Naive thymus-derived CD4-positive, alpha-beta T cell (primary cell): Measurements from ENCODE around the gene OIP5. TPM values are rescaled to one million over a fixed set of nuclear protein-coding genes. Genes with fewer than 3 reads are reported as not detected.
A peak's percentile ranks its signal among the peaks of the same experiment; 100 is the strongest.

Source experiments
- ATAC-seq: fragments of 150-1000 bp; cut with Tn5 transposase; 2 replicates; pipeline ENCODE4 v1.10.0; 2021; ENCODE audit warnings: mild to moderate bottlenecking, moderate library complexity
- CTCF ChIA-PET: fragments of 350-600 bp; sonication (Branson Sonifier 250); formaldehyde crosslinking; loops from one replicate; lab custom pipeline; 2021; ENCODE audit warnings: antibody characterized with exemption; lab: Charles Lee
- POLR2A ChIA-PET: fragments of 350-600 bp; sonication (Branson Sonifier 250); formaldehyde crosslinking; loops from one replicate; lab custom pipeline; 2021; ENCODE audit warnings: antibody characterized with exemption, inconsistent platforms; lab: Charles Lee
- DNase-seq, 9 donors: peaks; one replicate each; pipeline versions ENCODE4 v3.0.0 to v3.0.0-alpha.2; 2020 to 2022; ENCODE audit warnings: mixed read lengths in 1 of 9
- H3K27ac ChIP-seq: one replicate; pipeline ENCODE4 v1.7.0; 2013; ENCODE audit warnings: mild to moderate bottlenecking, low read depth, low read length, moderate library complexity
- H3K27me3 ChIP-seq, 2 donors: one replicate each; pipeline ENCODE4 v1.7.0; 2013; ENCODE audit warnings: low read length in 2 of 2, mild to moderate bottlenecking in 2 of 2, moderate library complexity in 2 of 2; ENCODE audit not compliant: control insufficient read depth in 2 of 2, insufficient read depth in 2 of 2
- H3K36me3 ChIP-seq, 3 experiments: 1 replicate in 2 of 3; 2 replicates in 1 of 3; pipeline ENCODE4 v1.7.0; 2013; ENCODE audit warnings: low read length in 3 of 3, mild to moderate bottlenecking in 3 of 3, moderate library complexity in 1 of 3; ENCODE audit not compliant: insufficient read depth in 3 of 3, control insufficient read depth in 2 of 3
- H3K4me1 ChIP-seq, 2 donors: one replicate each; pipeline ENCODE4 v1.7.0; 2013; ENCODE audit warnings: low read length in 2 of 2, mild to moderate bottlenecking in 2 of 2, moderate library complexity in 1 of 2; ENCODE audit not compliant: control insufficient read depth in 2 of 2, insufficient read depth in 2 of 2
- H3K4me3 ChIP-seq: 2 replicates; pipeline ENCODE4 v1.7.0; 2013; ENCODE audit warnings: mild to moderate bottlenecking, low read length
- H3K9me3 ChIP-seq, 3 experiments: 1 replicate in 2 of 3; 2 replicates in 1 of 3; pipeline ENCODE4 v1.7.0; 2013; ENCODE audit warnings: low read length in 3 of 3; ENCODE audit not compliant: control insufficient read depth in 2 of 3
- H3K27ac Mint-ChIP-seq, 9 donors: one replicate each; pipeline ENCODE4 v1.8.0; 2020 to 2022; ENCODE audit warnings: mixed read lengths in 9 of 9, mild to moderate bottlenecking in 8 of 9, moderate library complexity in 5 of 9, inconsistent platforms in 2 of 9
- H3K27me3 Mint-ChIP-seq, 5 donors: one replicate each; pipeline ENCODE4 v1.8.0; 2021 to 2022; ENCODE audit warnings: mixed read lengths in 5 of 5, mild to moderate bottlenecking in 1 of 5
- H3K36me3 Mint-ChIP-seq, 5 donors: one replicate each; pipeline ENCODE4 v1.8.0; 2020 to 2022; ENCODE audit warnings: mixed read lengths in 5 of 5, mild to moderate bottlenecking in 3 of 5, inconsistent platforms in 1 of 5
- H3K4me1 Mint-ChIP-seq, 7 donors: one replicate each; pipeline ENCODE4 v1.8.0; 2020 to 2022; ENCODE audit warnings: mixed read lengths in 7 of 7, mild to moderate bottlenecking in 3 of 7, inconsistent platforms in 1 of 7
- H3K4me3 Mint-ChIP-seq, 10 donors: one replicate each; pipeline ENCODE4 v1.8.0; 2020 to 2022; ENCODE audit warnings: mild to moderate bottlenecking in 10 of 10, mixed read lengths in 10 of 10, moderate library complexity in 6 of 10, inconsistent platforms in 2 of 10
- H3K9me3 Mint-ChIP-seq, 11 donors: one replicate each; pipeline ENCODE4 v1.8.0; 2020 to 2022; ENCODE audit warnings: mixed read lengths in 11 of 11, mild to moderate bottlenecking in 4 of 11, inconsistent platforms in 1 of 11, moderate library complexity in 1 of 11
- intact Hi-C, 2 donors: fragments of 100-400 bp; cut with micrococcal nuclease; formaldehyde crosslinking; loops; one replicate each; pipeline ENCODE4 v1.15.1; 2023
- polyA plus RNA-seq, 2 donors: library from polyadenylated mRNA; unstranded; fragments of 300-500 nt; fragmentation: Illumina TruSeq; gene quantifications; one replicate each; pipeline ENCODE4 v1.2.3, GENCODE V29; 2021
- total RNA-seq, 6 experiments: library from RNA in 5 of 6; stranded (reverse) in 5 of 6; gene quantifications; 1 replicate in 5 of 6; 2 replicates in 1 of 6; pipeline ENCODE4 v1.2.3 and lab custom pipeline; 2021 to 2026

Gene OIP5
- total and polyA plus RNA-seq, 7 experiments from 2014 or later: 0.32 to 15.2 (median 0.57) TPM; not detected in 2

- no peak for ATAC-seq
- H3K4me1 Mint-ChIP-seq: peaks cover 0 to 37% (median 3%) of the 10 kb centered on the region in 7 donors
- H3K27me3 Mint-ChIP-seq: no peaks in the 10 kb centered on the region
- Histone ChIP-seq H3K4me3 (no peak overlapping the region), H3K27ac (no peak overlapping the region), H3K9me3 (no peaks in the 10 kb centered on the region), H3K36me3 (no peaks in the 10 kb centered on the region), H3K4me1 (no peaks in the 10 kb centered on the region), H3K27me3 (no peaks in the 10 kb centered on the region)
- CTCF ChIA-PET: no interaction called here
- no peaks in the 10 kb centered on the region for H3K9me3 Mint-ChIP-seq
- POLR2A ChIA-PET: no interaction called here
- H3K36me3 Mint-ChIP-seq: peaks cover 0 to 41% (median 0%) of the 10 kb centered on the region in 5 donors
- no peak for DNase-seq
- no peak overlapping the region for H3K4me3 Mint-ChIP-seq
- intact Hi-C loops: no loop called here
- H3K27ac Mint-ChIP-seq: peak overlapping the region in 1 of 9 donors; percentile 39
These were observed 9.1 kb upstream of the OIP5 start for GRCh38 chr15:41341519-41341918.

GRCh38 chr15:41340189-41340695 lies 7.9 kb upstream of the OIP5 start:
- POLR2A ChIA-PET: no interaction called here
- H3K36me3 ChIP-seq: no peaks in the 10 kb centered on the region
- H3K36me3 Mint-ChIP-seq: peaks cover 0 to 34% (median 0%) of the 10 kb centered on the region in 5 donors
- no peaks in the 10 kb centered on the region for H3K4me1 ChIP-seq
- H3K4me3 Mint-ChIP-seq: no peak overlapping the region
- no peak for ATAC-seq
- no peak overlapping the region for H3K27ac ChIP-seq
- H3K27me3 ChIP-seq: no peaks in the 10 kb centered on the region
- peak overlapping the region in 1 of 9 donors; percentile 54 for H3K27ac Mint-ChIP-seq
- CTCF ChIA-PET: interaction anchor here (0.5 kb wide), 1 partner anchor 122 kb away, joined by 4 read pairs; no protein-coding TSS in a partner anchor
- H3K27me3 Mint-ChIP-seq: no peaks in the 10 kb centered on the region
- H3K4me1 Mint-ChIP-seq: peaks cover 0 to 37% (median 3%) of the 10 kb centered on the region in 7 donors
- DNase-seq: no peak
- no peaks in the 10 kb centered on the region for H3K9me3 ChIP-seq
- intact Hi-C loops: no loop called here
- no peak overlapping the region for H3K4me3 ChIP-seq
- no peaks in the 10 kb centered on the region for H3K9me3 Mint-ChIP-seq

DNA sequence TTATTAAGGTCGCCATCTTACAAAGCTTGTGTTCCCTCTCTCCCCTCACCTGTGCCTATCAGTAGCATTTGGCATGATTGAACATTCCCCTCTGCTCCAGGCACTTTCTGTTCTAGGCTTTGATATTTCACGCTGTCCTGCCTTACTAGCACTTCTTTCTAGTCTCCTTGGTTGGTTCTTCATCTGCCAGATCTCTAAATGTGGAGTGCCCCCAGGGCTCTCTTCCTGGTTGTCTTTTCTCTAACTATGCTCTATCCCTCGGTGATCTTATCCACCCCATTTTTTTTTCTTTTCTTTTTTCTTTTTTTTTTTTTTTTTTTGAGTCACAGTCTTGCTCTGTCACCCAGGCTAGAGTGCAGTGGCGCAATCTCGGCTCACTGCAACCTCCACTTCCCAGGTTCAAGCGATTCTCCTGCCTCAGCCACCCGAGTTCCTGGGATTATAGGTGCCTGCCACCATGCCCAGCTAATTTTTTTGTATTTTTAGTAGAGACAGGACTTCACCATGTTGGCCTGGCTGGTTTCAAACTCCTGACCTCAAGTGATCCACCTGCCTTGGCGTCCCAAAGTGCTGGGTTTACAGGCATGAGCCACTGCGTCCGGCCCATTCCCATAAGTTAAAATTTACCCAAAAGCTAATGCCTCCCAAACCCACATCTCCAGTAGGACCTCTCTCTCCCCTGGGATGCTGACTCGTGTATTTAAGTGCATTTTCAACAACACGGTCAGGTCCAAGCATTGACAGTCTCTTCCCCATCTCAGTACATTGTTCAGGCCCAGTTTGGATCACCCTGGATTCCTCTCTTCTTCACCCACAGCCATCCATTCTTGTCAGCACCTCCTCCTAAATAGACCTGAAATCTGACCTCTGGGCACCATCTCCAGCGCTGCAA lies 5.5 kb upstream of the OIP5 start:
- Mint-ChIP-seq H3K4me3 (peak overlapping the region in 2 of 10 donors; percentile 55 to 61), H3K27me3 (no peaks in the 10 kb centered on the region), H3K36me3 (peaks cover 0 to 34% (median 0%) of the 10 kb centered on the region in 5 donors), H3K4me1 (peaks cover 6 to 44% (median 16%) of the 10 kb centered on the region in 7 donors), H3K9me3 (no peaks in the 10 kb centered on the region), H3K27ac (peak overlapping the region in 1 of 9 donors; percentile 70)
- Histone ChIP-seq H3K27ac (no peak overlapping the region), H3K9me3 (no peaks in the 10 kb centered on the region), H3K27me3 (no peaks in the 10 kb centered on the region), H3K4me1 (peaks cover 9 to 13% of the 10 kb centered on the region in 2 donors), H3K36me3 (no peaks in the 10 kb centered on the region), H3K4me3 (no peak overlapping the region)
- POLR2A ChIA-PET: no interaction called here
- no peak for ATAC-seq
- intact Hi-C loops: no loop called here
- DNase-seq: no peak
- CTCF ChIA-PET: interaction anchor here (0.6 kb wide), 2 partner anchors 22 to 1230 kb away, joined by 3 to 4 read pairs; no protein-coding TSS in a partner anchor

- no peaks in the 10 kb centered on the region for H3K9me3 Mint-ChIP-seq
- DNase-seq (no peak), ATAC-seq (no peak)
- H3K27me3 Mint-ChIP-seq: no peaks in the 10 kb centered on the region
- intact Hi-C loops: no loop called here
- no peaks in the 10 kb centered on the region for H3K27me3 ChIP-seq
- peak overlapping the region in 1 of 9 donors; percentile 70 for H3K27ac Mint-ChIP-seq
- peak overlapping the region in 2 of 10 donors; percentile 55 to 61 for H3K4me3 Mint-ChIP-seq
- H3K4me1 Mint-ChIP-seq: peaks cover 7 to 41% (median 23%) of the 10 kb centered on the region in 7 donors
- H3K9me3 ChIP-seq: no peaks in the 10 kb centered on the region
- peaks cover 0 to 30% (median 0%) of the 10 kb centered on the region in 5 donors for H3K36me3 Mint-ChIP-seq
- H3K4me3 ChIP-seq: no peak overlapping the region
- POLR2A ChIA-PET: no interaction called here
- CTCF ChIA-PET: interaction anchor here (0.6 kb wide), 1 partner anchor 1229 kb away, joined by 4 read pairs; no protein-coding TSS in a partner anchor
- peaks cover 9 to 13% of the 10 kb centered on the region in 2 donors for H3K4me1 ChIP-seq
- no peak overlapping the region for H3K27ac ChIP-seq
- H3K36me3 ChIP-seq: no peaks in the 10 kb centered on the region
These were observed 4.7 kb upstream of the OIP5 start for GRCh38 chr15:41337047-41337446.

DNA sequence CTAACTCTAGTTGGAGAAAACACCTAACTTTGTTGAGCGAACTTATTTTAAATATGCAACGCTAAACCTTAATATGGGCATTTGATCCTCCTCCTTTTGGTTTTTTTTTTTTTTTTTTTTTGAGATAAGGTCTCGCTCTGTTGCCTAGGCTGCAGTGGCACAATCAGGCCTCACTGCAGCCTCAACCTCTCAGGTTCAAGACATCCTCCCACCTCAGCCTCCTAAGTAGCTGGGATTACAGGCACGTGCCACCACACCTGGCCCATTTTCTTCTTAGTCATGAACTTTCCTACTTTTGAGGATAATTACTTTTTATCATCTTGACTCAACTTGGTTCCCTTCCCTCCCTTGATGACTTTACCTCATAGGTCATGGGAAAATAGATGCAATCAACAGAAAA lies 4.2 kb upstream of the OIP5 start:
- DNase-seq (no peak), ATAC-seq (no peak)
- Mint-ChIP-seq H3K27ac (peak overlapping the region in 1 of 9 donors; percentile 34), H3K36me3 (peaks cover 0 to 25% (median 0%) of the 10 kb centered on the region in 5 donors), H3K9me3 (no peaks in the 10 kb centered on the region), H3K4me1 (peaks cover 12 to 41% (median 27%) of the 10 kb centered on the region in 7 donors), H3K27me3 (no peaks in the 10 kb centered on the region), H3K4me3 (peak overlapping the region in 2 of 10 donors; percentile 42 to 56)
- no peaks in the 10 kb centered on the region for H3K9me3 ChIP-seq
- peaks cover 9 to 13% of the 10 kb centered on the region in 2 donors for H3K4me1 ChIP-seq
- H3K27me3 ChIP-seq: no peaks in the 10 kb centered on the region
- CTCF ChIA-PET: no interaction called here
- no peaks in the 10 kb centered on the region for H3K36me3 ChIP-seq
- intact Hi-C loops: no loop called here
- POLR2A ChIA-PET: no interaction called here
- H3K27ac ChIP-seq: no peak overlapping the region
- no peak overlapping the region for H3K4me3 ChIP-seq

DNA sequence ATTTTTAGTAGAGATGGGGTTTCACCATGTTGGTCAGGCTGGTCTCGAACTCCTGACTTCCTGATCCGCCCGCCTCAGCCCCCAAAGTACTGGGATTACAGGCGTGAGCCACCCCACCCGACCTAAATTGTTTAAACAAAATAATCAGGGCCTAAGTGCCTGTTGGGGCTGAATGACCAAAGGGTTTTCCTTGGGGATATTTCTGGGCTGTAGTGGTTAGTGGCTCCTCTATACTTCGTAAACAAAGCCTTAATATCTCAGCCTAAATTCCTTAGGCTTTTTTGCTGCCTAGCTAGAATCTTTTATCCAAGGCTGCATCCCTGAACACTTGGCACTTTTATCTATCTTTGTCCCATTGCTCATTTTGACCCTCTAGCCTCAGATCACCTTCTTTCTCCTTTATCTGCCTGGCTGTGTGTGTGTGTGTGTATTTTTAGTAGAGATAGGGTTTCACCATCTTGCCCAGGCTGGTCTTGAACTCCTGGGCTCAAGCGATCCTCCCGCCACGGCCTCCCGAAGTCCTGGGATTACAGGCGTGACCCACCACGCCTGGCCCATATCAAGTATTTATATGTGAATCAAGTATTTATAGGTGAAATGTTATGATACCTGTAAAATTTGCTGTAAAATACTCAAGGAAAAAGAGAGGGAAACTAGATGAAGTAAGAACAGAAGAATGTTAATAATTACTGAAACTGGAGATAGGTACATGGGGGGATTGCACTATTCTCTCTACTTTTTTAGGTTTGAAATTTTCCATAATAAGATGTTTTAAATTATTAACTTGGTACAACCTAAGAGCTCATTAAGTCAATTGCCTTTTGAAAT lies 2.1 kb upstream of the OIP5 start:
- no peaks in the 10 kb centered on the region for H3K36me3 ChIP-seq
- no peaks in the 10 kb centered on the region for H3K27me3 ChIP-seq
- no peak overlapping the region for H3K27ac ChIP-seq
- peaks cover 0 to 14% (median 0%) of the 10 kb centered on the region in 5 donors for H3K36me3 Mint-ChIP-seq
- ChIA-PET POLR2A (no interaction called here), CTCF (interaction anchor here (0.6 kb wide), 1 partner anchor 492 kb away, joined by 4 read pairs; no protein-coding TSS in a partner anchor)
- H3K4me3 Mint-ChIP-seq: peak overlapping the region in 9 of 10 donors; percentile 23 to 97 (median 64)
- intact Hi-C loops: loop anchor here (5.0 kb wide), 4 partner anchors 83 to 432 kb away; partner anchors contain the start of genes MGA (in 1 of the 2), RTF1 (in 1 of the 2) and TYRO3 (in 1 of the 2)
- no peaks in the 10 kb centered on the region for H3K9me3 Mint-ChIP-seq
- H3K4me1 Mint-ChIP-seq: peaks cover 12 to 40% (median 30%) of the 10 kb centered on the region in 7 donors
- DNase-seq (no peak), ATAC-seq (no peak)
- H3K9me3 ChIP-seq: no peaks in the 10 kb centered on the region
- H3K4me1 ChIP-seq: peaks cover 9 to 13% of the 10 kb centered on the region in 2 donors
- peak overlapping the region in 3 of 9 donors; percentile 32 to 96 (median 76) for H3K27ac Mint-ChIP-seq
- H3K4me3 ChIP-seq: no peak overlapping the region
- no peaks in the 10 kb centered on the region for H3K27me3 Mint-ChIP-seq
